ENCODE results near the gene ADD1. TPM values are rescaled to one million over a fixed set of nuclear protein-coding genes. Genes with fewer than 3 reads are reported as not detected.

ADD1 gene
- total RNA-seq, 1 experiment from 2014 or later, result 163 TPM

DNA sequence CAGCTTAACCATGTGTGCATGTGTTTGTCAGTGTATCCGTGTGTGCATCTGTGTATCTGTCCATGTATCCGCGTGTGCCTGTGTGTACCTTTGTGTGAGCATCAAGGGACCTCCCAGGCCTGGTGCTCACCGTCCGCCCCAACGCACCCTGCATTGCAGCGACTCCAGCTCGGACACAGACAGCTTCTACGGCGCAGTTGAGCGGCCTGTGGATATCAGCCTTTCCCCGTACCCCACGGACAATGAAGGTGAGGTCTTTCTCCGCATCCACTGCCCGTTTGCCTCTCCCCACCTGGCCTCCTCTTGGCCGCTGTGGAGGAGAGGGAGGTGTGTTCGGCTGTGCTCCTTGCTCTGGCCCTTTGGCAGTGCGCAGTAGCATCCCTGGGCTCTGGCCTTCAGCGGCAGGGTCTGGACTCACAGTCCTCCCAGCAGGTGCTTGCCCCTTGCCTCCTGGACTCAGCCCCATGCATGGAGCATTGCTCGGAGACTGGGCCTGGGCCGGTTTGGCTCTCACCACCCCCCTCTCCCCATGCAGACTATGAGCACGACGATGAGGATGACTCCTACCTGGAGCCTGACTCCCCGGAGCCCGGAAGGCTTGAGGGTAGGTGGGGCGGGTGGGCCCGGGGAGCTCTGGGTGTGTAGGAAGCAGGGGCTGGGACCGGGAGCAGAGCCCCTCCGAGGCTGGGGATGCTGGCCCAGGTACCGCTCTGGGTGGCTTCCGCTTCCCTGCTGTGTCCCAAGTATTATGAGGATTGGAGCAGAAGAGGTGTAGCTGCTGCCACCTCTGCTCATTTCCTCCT, 16.4 kb upstream of the ADD1 start:
- no peak for TF ChIP-seq CTCF (conservative IDR thresholded peaks at IDR 0.05)
- no peak overlapping the region for H2BK20ac ChIP-seq (ENCODE audit: low read depth, low read length, poor library complexity, severe bottlenecking)
- H3K56ac ChIP-seq (ENCODE audit: insufficient read length, low read depth, low read length), result no peak overlapping the region
- no peak overlapping the region for H2BK12ac ChIP-seq (ENCODE audit: insufficient read length, low read depth, low read length)
- H2AFZ ChIP-seq (ENCODE audit: low read length), result no peak overlapping the region
- Mint-ChIP-seq H3K27me3 (ENCODE audit: low read depth) (no peaks in the 10 kb centered on the region), H3K4me1 (no peaks in the 10 kb centered on the region), H3K9me3 (no peaks in the 10 kb centered on the region; a peak in 2 of 5 replicates), H3K36me3 (ENCODE audit: insufficient read depth in 1 of 3, low read depth in 3 of 3) (peaks cover 29 to 66% (median 49%) of the 10 kb centered on the region in 3 experiments; a peak in 6 of 7 replicates), H3K4me3 (no peak overlapping the region), H3K27ac (peak overlapping the region in 1 of 3 experiments; percentile 56; a peak in 1 of 7 replicates)
- peaks cover 6% of the 10 kb centered on the region for H4K20me1 ChIP-seq (ENCODE audit: control insufficient read depth, insufficient read depth, insufficient read length)
- no peak overlapping the region for H2BK15ac ChIP-seq (ENCODE audit: low read depth, low read length)
- no peak overlapping the region for H3K4me2 ChIP-seq (ENCODE audit: insufficient read depth, insufficient read length, low read length)
- no peak for DNase-seq
- WGBS (ENCODE audit: extremely low coverage, insufficient read length, low lambda C conversion rate), result no CpG with 5 or more reads among the region's 31 CpGs
- H4K5ac ChIP-seq (ENCODE audit: insufficient read length, low read depth, low read length), result no peak overlapping the region
- H3K18ac ChIP-seq (ENCODE audit: insufficient read length, low read depth, low read length), result no peak overlapping the region
- H3K27ac ChIP-seq (ENCODE audit: insufficient read length, low read depth, low read length), result no peak overlapping the region
- no peaks in the 10 kb centered on the region for H3K79me2 ChIP-seq (ENCODE audit: insufficient read depth, low read length)
- no peak overlapping the region for H2AK5ac ChIP-seq (ENCODE audit: insufficient read length, low read length)
- no peak overlapping the region for H3K23ac ChIP-seq (ENCODE audit: insufficient read length, low read depth, low read length)
- no peak overlapping the region for H3K4ac ChIP-seq (ENCODE audit: low read depth, low read length)
- no peak overlapping the region for H3K14ac ChIP-seq (ENCODE audit: insufficient read depth, low read length)
- H2BK120ac ChIP-seq (ENCODE audit: low read depth, low read length, poor library complexity, severe bottlenecking), result no peak overlapping the region
- H3K9ac ChIP-seq (ENCODE audit: extremely low read depth, insufficient read length, low read length), result no peak overlapping the region
- H3K23me2 ChIP-seq (ENCODE audit: insufficient read length, low read depth, low read length, poor library complexity, severe bottlenecking), result no peaks in the 10 kb centered on the region
- no peaks in the 10 kb centered on the region for H3K27me3 ChIP-seq (ENCODE audit: insufficient read depth, low read length)
- H3K79me1 ChIP-seq (ENCODE audit: insufficient read depth, low read depth, low read length, poor library complexity, severe bottlenecking), result no peaks in the 10 kb centered on the region
- no peak overlapping the region for H4K8ac ChIP-seq (replicated peaks; ENCODE audit: insufficient read length, low read depth, low read length)
- H3K4me1 ChIP-seq (ENCODE audit: insufficient read depth, low read length), result no peaks in the 10 kb centered on the region
- H3T11ph ChIP-seq (ENCODE audit: low read length), result no peak overlapping the region
- no peaks in the 10 kb centered on the region for H3K9me3 ChIP-seq (ENCODE audit: control insufficient read depth, low read depth, low read length)
- no peak overlapping the region for H2BK5ac ChIP-seq (ENCODE audit: insufficient read length, low read length)
- H4K91ac ChIP-seq (ENCODE audit: insufficient read length, low read depth, low read length), result no peak overlapping the region
